ENCODE results near the gene ETV1. TPM values are rescaled to one million over a fixed set of nuclear protein-coding genes. Genes with fewer than 3 reads are reported as not detected.
"Not testable (repeated sequence)": the region's sequence is repeated elsewhere in the genome, so short reads cannot be mapped to it uniquely, and the experiment has no call there.

ETV1 gene
- total and polyA plus RNA-seq, 4 donors, result 1.2 to 4.3 (median 3.6) TPM

- TF ChIP-seq FOXA1 (IDR thresholded peaks at IDR 0.05) (no peak), GABPA (IDR thresholded peaks at IDR 0.05 in 1 of 2, conservative IDR thresholded peaks at IDR 0.05 in 1 of 2) (no peak), YY1 (IDR thresholded peaks at IDR 0.05) (no peak), REST (IDR thresholded peaks at IDR 0.05) (no peak), SP1 (IDR thresholded peaks at IDR 0.05) (no peak), JUND (IDR thresholded peaks at IDR 0.05) (no peak), TAF1 (conservative IDR thresholded peaks at IDR 0.05) (no peak), NR2F2 (IDR thresholded peaks at IDR 0.05) (no peak)
- no peak for DNase-seq (ENCODE audit: low spot score)
- Histone ChIP-seq H3K9me3 (ENCODE audit: control insufficient read depth in 4 of 4, low read length in 3 of 4) (no peaks in the 10 kb centered on the region), H3K4me1 (ENCODE audit: control insufficient read depth in 4 of 4, insufficient read depth in 4 of 4, low read length in 3 of 4) (peaks cover 0 to 3% (median 0%) of the 10 kb centered on the region in 4 donors), H3K27ac (ENCODE audit: low read depth in 1 of 2, low read length in 2 of 2) (no peak overlapping the region), H3K9ac (ENCODE audit: low read depth in 1 of 2, low read length in 2 of 2) (no peak overlapping the region), H3K4me3 (ENCODE audit: low read depth in 1 of 3, low read length in 3 of 3) (no peak overlapping the region), H3K36me3 (ENCODE audit: control insufficient read depth in 4 of 4, insufficient read depth in 3 of 4, low read depth in 1 of 4, low read length in 3 of 4) (peaks cover 0 to 2% (median 0%) of the 10 kb centered on the region in 4 donors), H3K27me3 (ENCODE audit: control insufficient read depth in 4 of 4, insufficient read depth in 4 of 4, low read length in 3 of 4) (no peaks in the 10 kb centered on the region)
- 77% methylated on average over 1 of the region's 1 CpG for WGBS
Measured at GRCh38 chr7:13920053-13920697, 69.3 kb downstream of the ETV1 start.

GRCh38 chr7:13918333-13918732, 71.1 kb downstream of the ETV1 start:
- not testable (repeated sequence) for H3K27ac ChIP-seq (ENCODE audit: low read depth in 1 of 2, low read length in 2 of 2); H3K4me3 ChIP-seq (ENCODE audit: low read depth in 1 of 3, low read length in 3 of 3); H3K9ac ChIP-seq (ENCODE audit: low read depth in 1 of 2, low read length in 2 of 2); H3K36me3 ChIP-seq (ENCODE audit: control insufficient read depth in 4 of 4, insufficient read depth in 3 of 4, low read depth in 1 of 4, low read length in 3 of 4); DNase-seq (ENCODE audit: low spot score); H3K9me3 ChIP-seq (ENCODE audit: control insufficient read depth in 4 of 4, low read length in 3 of 4); H3K4me1 ChIP-seq (ENCODE audit: control insufficient read depth in 4 of 4, insufficient read depth in 4 of 4, low read length in 3 of 4); H3K27me3 ChIP-seq (ENCODE audit: control insufficient read depth in 4 of 4, insufficient read depth in 4 of 4, low read length in 3 of 4)
- 94% methylated on average over 3 of the region's 3 CpGs for WGBS

- H3K27ac ChIP-seq (ENCODE audit: low read depth in 1 of 2, low read length in 2 of 2); DNase-seq (ENCODE audit: low spot score): not testable (repeated sequence)
Measured at GRCh38 chr7:13917103-13917502, 72.4 kb downstream of the ETV1 start.

GRCh38 chr7:13915891-13916290, 73.6 kb downstream of the ETV1 start:
- no peak overlapping the region for H3K27ac ChIP-seq (ENCODE audit: low read depth in 1 of 2, low read length in 2 of 2)
- no peak for DNase-seq (ENCODE audit: low spot score)
- no peaks in the 10 kb centered on the region for H3K9me3 ChIP-seq (ENCODE audit: control insufficient read depth in 4 of 4, low read length in 3 of 4)
- TF ChIP-seq TAF1 (conservative IDR thresholded peaks at IDR 0.05) (no peak), YY1 (IDR thresholded peaks at IDR 0.05) (no peak), JUND (IDR thresholded peaks at IDR 0.05) (no peak), HNF4A (conservative IDR thresholded peaks at IDR 0.05) (no peak)
- WGBS, result 48% methylated on average over 2 of the region's 2 CpGs
- H3K9ac ChIP-seq (ENCODE audit: low read depth in 1 of 2, low read length in 2 of 2), result no peak overlapping the region
- no peaks in the 10 kb centered on the region for H3K36me3 ChIP-seq (ENCODE audit: control insufficient read depth in 4 of 4, insufficient read depth in 3 of 4, low read depth in 1 of 4, low read length in 3 of 4)
- no peaks in the 10 kb centered on the region for H3K27me3 ChIP-seq (ENCODE audit: control insufficient read depth in 4 of 4, insufficient read depth in 4 of 4, low read length in 3 of 4)
- H3K4me1 ChIP-seq (ENCODE audit: control insufficient read depth in 4 of 4, insufficient read depth in 4 of 4, low read length in 3 of 4), result peaks cover 0 to 3% (median 0%) of the 10 kb centered on the region in 4 donors
- H3K4me3 ChIP-seq (ENCODE audit: low read depth in 1 of 3, low read length in 3 of 3), result no peak overlapping the region

More at GRCh38 chr7:13917103-13917502, 72.4 kb downstream of the ETV1 start:
- not testable (repeated sequence) for H3K9me3 ChIP-seq (ENCODE audit: control insufficient read depth in 4 of 4, low read length in 3 of 4); H3K27me3 ChIP-seq (ENCODE audit: control insufficient read depth in 4 of 4, insufficient read depth in 4 of 4, low read length in 3 of 4); H3K36me3 ChIP-seq (ENCODE audit: control insufficient read depth in 4 of 4, insufficient read depth in 3 of 4, low read depth in 1 of 4, low read length in 3 of 4); H3K4me3 ChIP-seq (ENCODE audit: low read depth in 1 of 3, low read length in 3 of 3); H3K4me1 ChIP-seq (ENCODE audit: control insufficient read depth in 4 of 4, insufficient read depth in 4 of 4, low read length in 3 of 4); H3K9ac ChIP-seq (ENCODE audit: low read depth in 1 of 2, low read length in 2 of 2)
- 82% methylated on average over 7 of the region's 7 CpGs for WGBS

Measured in liver (tissue), 9 donors.